HPDE6-E6E7 (cell line): ENCODE measurements around the gene UNC79.

Experiments used
- DNase-seq: peaks from one replicate; pipeline ENCODE4 v3.0.0; 2011; ENCODE audit warnings: missing footprints; ENCODE audit errors: extremely low spot score

UNC79 gene

DNA sequence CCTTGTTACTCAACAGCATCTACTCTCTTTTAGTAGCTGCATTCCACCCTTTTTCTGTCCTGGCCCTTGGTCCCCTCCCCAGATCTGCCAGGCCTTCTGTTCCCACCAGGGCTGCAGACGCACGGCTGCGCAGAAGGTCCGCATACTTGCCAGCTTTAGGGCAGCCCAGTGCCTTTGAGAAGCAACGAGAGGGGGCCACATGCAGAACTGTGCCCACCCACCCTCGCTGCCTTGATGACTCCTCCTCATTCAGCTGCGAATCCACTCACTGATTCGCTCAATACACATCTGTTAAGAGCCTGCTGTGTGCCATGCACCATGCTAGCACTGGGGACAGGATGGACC lies 318.3 kb downstream of the UNC79 start:
- no peak for DNase-seq

DNA sequence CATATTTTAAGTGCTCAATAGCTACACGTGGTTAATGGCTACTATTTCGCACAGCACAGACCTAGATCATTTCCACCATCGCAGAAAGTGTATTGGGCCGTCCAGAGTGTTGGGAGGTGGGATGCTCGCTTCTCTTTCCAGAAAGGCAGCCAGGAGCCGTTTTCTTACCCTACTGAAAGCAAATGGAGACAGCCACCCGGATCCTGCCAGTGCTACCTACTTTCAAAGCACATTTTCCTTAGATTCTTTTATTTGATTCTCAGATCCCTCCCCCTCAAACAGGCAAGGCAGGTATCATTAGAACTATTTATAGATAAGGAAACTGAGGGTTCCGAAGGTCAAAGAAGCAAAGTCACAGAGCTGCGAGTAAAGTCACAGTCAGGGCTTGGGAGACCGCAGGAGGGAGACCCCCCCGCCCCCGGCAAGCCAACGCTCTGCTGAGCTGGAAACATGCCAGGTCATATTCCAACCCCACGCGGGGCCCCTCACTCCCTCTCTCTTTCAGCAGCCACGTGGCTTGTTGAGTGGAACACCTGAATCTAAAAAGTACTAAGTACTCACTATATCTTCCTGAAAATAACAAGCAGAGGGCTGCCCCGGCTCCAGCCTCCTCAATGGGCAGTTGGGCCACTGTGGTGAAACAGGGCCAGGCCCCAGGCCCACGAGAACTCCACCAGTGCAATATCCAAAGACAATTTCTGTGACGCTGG lies 321.4 kb downstream of the UNC79 start:
- DNase-seq = no peak

DNA sequence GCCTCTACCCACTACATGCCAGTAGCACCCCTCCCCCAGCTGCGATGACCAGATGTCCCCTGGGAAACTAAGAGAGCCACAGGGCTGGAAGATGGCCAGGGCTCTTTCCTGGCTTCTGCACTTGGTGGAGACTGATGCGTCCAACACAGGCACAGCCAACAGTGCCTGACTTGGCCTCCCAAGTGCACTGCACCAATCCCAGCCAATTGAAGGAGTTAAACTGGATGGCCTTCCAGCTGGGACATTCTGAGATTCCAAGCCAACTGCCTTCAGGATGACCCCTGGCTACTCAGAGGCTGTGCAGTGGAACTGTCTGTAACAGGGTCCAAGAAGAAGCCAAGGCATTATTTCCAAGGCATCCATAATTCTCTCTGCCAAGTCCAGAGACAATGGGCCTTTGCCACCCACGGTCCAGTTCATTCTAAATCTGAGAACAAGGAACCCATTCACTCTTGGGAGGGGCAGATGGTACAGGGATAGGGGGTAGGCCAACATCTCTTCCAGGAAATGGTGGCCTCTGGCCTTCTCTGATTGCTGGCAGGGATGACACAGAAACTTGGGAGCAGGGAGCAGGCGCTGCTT lies 322.3 kb downstream of the UNC79 start:
- no peak for DNase-seq

DNA sequence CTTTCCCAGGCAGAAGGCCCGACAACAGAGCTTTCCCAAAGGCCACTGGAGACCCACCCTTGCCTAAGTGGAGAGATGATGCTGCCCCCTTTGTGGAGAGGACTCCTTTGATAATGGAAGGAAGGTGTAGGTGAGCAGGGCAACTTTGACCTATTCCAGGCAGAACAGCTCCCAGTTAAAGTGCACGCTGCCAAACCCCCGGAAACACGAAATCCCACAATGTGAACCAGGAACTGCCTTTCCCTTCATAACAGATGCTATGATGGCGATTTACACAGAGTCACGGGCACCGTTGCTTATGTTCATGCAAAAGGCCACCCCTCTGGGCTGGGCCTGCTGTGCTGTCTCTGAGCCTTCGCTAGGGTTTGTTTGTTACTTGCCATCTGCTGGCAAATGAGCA lies 322.9 kb downstream of the UNC79 start:
- DNase-seq = no peak

DNA sequence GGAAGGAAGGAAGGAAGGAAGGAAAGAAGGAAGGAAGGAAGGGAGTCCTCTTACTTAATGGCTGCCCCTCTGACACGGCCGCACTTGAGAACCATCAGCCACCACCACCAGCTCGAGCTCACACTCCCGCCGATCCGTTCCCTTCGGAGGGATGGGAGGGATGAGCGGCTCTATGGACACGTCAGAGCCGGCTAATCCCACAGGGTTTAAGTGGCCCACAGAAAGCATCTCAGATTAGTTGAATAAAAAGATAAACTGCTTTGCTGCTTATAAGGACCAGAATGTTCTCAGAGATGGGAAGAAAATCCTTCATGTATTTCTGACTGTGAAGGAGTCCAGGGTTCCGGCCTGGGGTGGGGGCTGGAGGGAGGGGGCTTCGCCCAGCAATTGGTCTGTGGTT lies 326.5 kb downstream of the UNC79 start:
- no peak for DNase-seq
